Cardiac muscle cell (in vitro differentiated cells and primary cell): ENCODE measurements around the gene TMEM47. TPM values are rescaled to one million over a fixed set of nuclear protein-coding genes. Genes with fewer than 3 reads are reported as not detected.

Experiments
- DNase-seq, 2 donors: peaks; one replicate each; pipeline versions ENCODE4 v3.0.0 to v3.0.0-alpha.2; 2010 to 2017; ENCODE audit warnings: low read depth in 1 of 2, low spot score in 1 of 2
- H3K27ac ChIP-seq: fragments of 200-600 bp; sonication (generic); 2 replicates; pipeline ENCODE4 v1.5.1; 2016
- H3K27me3 ChIP-seq: fragments of 200-600 bp; sonication (generic); 2 replicates; pipeline ENCODE4 v1.6.0; 2016; ENCODE audit warnings: control low read depth
- H3K36me3 ChIP-seq: fragments of 200-600 bp; sonication (generic); 2 replicates; pipeline ENCODE4 v1.5.1; 2016; ENCODE audit warnings: control low read depth
- H3K4me1 ChIP-seq: fragments of 200-600 bp; sonication (generic); 2 replicates; pipeline ENCODE4 v1.8.1; 2017; ENCODE audit warnings: low read depth, mild to moderate bottlenecking, mixed run types
- H3K4me3 ChIP-seq: fragments of 200-600 bp; sonication (generic); 2 replicates; pipeline ENCODE4 v1.5.1; 2016; ENCODE audit warnings: mild to moderate bottlenecking
- H3K9me3 ChIP-seq: fragments of 200-600 bp; sonication (generic); 2 replicates; pipeline ENCODE4 v1.5.1; 2017; ENCODE audit warnings: low read depth, mild to moderate bottlenecking, control low read depth
- polyA plus RNA-seq: library from polyadenylated mRNA; unstranded; fragments of >200 nt; fragmentation: Nextera tagmentation; extraction: Ambion mirVana; gene quantifications from 2 replicates; pipeline ENCODE4 v1.2.1, GENCODE V29; 2016
- total RNA-seq: library from RNA; depleted of rRNA; stranded (reverse); fragments of >200 nt; gene quantifications from 2 replicates; pipeline ENCODE4 v1.2.3, GENCODE V29; 2016
- TF ChIP-seq, protein P1 (sequence below): IDR thresholded peaks from 2 replicates; pipeline ENCODE4 v1.5.1; 2012; ENCODE audit warnings: low read depth, mild to moderate bottlenecking, low read length

Gene TMEM47
- total and polyA plus RNA-seq, 2 experiments from 2014 or later: 33.3 to 52.6 TPM

DNA sequence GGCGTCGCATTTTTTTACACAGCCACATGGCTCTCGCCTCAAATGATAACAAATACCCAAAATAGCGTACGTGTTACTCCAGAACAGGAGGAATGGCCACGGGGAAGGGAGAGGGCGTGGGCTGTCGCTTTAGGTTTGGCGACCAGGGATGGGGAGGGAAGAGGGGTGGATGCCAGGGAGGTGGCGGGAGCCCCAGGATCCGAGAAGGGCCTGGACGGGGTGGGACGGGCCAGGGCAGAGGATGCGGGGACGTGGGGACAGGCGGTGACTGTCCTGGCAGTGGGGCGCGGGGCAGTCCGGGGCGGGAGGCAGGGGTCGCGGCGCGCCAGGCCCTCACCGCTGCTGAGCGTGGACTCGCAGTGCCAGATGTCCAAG, 631 bp downstream of the TMEM47 start:
- Histone ChIP-seq H3K9me3 (no peaks in the 10 kb centered on the region), H3K4me1 (peaks cover 24% of the 10 kb centered on the region), H3K27ac (peak overlapping the region; percentile 72), H3K27me3 (no peaks in the 10 kb centered on the region), H3K4me3 (peak overlapping the region; percentile 77), H3K36me3 (no peaks in the 10 kb centered on the region)
- TF ChIP-seq, protein P1, sequence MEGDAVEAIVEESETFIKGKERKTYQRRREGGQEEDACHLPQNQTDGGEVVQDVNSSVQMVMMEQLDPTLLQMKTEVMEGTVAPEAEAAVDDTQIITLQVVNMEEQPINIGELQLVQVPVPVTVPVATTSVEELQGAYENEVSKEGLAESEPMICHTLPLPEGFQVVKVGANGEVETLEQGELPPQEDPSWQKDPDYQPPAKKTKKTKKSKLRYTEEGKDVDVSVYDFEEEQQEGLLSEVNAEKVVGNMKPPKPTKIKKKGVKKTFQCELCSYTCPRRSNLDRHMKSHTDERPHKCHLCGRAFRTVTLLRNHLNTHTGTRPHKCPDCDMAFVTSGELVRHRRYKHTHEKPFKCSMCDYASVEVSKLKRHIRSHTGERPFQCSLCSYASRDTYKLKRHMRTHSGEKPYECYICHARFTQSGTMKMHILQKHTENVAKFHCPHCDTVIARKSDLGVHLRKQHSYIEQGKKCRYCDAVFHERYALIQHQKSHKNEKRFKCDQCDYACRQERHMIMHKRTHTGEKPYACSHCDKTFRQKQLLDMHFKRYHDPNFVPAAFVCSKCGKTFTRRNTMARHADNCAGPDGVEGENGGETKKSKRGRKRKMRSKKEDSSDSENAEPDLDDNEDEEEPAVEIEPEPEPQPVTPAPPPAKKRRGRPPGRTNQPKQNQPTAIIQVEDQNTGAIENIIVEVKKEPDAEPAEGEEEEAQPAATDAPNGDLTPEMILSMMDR: no peak
- peak in 1 of 2 donors; percentile 20 for DNase-seq

DNA sequence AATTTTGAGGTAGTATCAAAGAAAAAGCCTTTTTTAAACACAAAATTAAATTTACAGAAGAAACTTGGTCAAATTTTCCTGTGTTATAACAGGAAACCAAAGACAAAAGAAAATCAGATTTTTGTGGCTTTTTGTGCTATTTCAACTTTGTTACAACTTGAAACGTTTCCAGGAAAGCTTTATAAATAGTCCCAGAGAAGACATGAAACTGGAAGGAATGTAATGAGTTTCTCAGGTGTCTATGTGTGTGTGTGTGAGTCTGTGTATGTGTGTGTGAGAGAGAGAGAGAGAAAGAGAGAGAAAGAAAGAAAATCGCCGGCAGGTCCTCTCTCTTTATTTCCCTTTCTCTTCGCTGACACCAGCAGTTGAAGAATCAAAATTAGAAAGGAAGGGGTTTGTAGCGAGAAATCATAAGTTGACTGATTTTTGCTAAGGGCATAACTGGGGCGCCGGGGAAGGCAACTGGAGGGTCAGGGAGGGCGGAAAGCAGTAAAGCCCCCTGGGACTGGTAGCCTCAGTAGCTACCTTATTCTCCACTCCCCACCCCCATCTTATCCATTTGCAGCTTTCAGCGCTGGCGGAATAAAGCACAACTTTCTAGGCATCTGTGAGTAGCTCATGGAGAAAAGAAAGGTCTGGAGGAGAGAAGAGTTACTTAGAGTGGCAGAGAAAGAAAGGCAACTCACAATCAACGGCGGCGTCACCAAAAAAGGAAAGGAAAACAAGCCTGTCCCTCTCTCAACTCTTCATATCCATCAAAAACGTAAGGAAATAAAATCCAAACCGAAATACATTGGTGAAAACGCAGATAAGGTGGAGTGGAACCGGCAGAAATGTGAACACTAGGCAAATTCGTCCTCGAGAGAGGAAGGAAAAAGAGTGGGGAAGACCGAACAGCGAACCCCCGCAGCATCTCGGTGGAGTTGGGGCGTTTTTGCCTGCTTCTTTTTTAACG, 1.3 kb downstream of the TMEM47 start:
- DNase-seq: peak; percentile 27 to 39
- TF ChIP-seq, protein P1: no peak

DNA sequence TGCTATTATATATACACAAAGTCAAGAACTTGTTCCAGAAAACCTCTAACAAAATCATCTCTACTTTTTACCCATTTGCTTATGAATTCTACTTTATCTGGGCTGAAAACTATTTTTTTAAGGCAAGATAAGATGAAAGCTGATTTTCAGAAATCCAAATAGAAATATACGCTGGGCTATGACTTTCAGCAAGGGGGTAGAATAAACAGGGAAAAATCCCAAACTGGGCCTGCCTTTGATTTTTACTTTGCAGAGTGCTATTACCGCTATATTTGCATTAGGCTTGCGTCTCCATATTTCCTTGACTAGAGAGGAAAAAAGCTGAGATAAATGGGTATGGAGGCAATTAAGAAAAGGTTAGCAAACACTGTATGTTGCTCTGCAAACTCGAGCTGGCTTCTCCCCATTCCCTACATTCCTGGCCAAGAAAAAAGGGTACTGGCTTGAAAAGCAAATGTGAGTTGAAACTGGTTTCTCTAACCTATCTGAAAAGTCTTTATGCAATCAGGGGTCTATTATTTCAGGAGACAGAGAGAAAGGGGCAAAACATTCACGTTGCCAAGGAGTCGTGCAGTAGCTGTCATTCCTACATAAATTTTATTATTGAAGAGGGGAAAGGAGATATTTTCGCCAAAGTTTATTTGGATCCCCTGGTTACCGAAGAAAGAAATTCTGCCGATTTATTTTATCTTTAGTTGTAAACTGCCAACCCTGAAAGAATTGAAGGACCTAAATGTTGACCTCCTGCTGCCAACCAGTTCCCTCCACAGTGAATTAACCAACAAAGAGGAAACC, 2.2 kb downstream of the TMEM47 start:
- no peaks in the 10 kb centered on the region for H3K36me3 ChIP-seq
- H3K4me1 ChIP-seq: peaks cover 24% of the 10 kb centered on the region
- H3K9me3 ChIP-seq: no peaks in the 10 kb centered on the region
- peak overlapping the region; percentile 86 for H3K27ac ChIP-seq
- TF ChIP-seq, protein P1: no peak
- H3K4me3 ChIP-seq: peak overlapping the region; percentile 77
- DNase-seq: peak; percentile 5 to 28
- no peaks in the 10 kb centered on the region for H3K27me3 ChIP-seq

More for the DNA sequence above, 1.3 kb downstream of the TMEM47 start:
- Histone ChIP-seq H3K9me3 (no peaks in the 10 kb centered on the region), H3K27me3 (no peaks in the 10 kb centered on the region), H3K27ac (peak overlapping the region; percentile 86), H3K4me1 (peaks cover 24% of the 10 kb centered on the region), H3K36me3 (no peaks in the 10 kb centered on the region), H3K4me3 (peak overlapping the region; percentile 77)

DNA sequence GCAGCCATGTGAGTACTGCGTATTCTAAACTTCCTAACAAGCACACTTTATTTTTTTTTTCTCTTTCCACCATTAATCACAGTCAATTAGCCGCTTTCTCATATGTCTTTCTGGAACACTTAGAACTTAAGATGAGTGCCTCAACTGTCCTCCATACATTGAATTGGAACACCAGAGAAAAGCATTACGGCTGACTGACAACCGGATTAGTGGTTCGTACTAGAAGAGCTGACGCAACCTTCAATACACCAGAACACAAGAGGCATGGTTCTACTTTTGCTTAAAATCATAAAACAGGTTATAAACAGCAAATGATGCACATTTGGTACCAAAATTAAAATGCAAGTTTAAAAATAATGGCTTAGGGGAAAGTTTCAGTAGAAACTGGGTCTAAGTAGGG, 3.3 kb downstream of the TMEM47 start:
- Histone ChIP-seq H3K4me3 (peak overlapping the region; percentile 77), H3K27ac (peak overlapping the region; percentile 86), H3K27me3 (no peaks in the 10 kb centered on the region), H3K9me3 (no peaks in the 10 kb centered on the region), H3K36me3 (no peaks in the 10 kb centered on the region), H3K4me1 (peaks cover 24% of the 10 kb centered on the region)
- TF ChIP-seq, protein P1: no peak
- peak in 1 of 2 donors; percentile 9 for DNase-seq

DNA sequence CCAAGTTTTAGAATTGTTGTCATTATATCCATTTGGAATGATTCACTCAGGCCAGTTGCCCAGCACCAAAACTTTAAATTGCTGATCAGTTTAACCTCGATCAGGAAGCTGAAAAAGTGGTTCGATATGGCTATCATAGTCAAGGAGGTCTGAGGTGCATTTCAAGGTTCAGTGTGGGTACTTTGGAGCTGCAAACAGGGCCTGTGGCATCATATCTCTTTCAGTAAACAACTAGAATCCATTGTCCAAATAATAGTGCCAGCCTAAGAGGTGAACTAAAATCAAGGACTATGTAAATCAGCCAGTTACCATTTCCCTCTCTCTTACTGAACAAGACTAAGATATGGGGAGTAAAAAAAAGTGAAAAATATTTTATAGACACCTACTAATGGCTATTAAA, 14.2 kb downstream of the TMEM47 start:
- no peaks in the 10 kb centered on the region for H3K27me3 ChIP-seq
- peaks cover 2% of the 10 kb centered on the region for H3K36me3 ChIP-seq
- no peak overlapping the region for H3K4me3 ChIP-seq
- TF ChIP-seq, protein P1: no peak
- no peaks in the 10 kb centered on the region for H3K4me1 ChIP-seq
- DNase-seq: no peak
- H3K27ac ChIP-seq: no peak overlapping the region
- no peaks in the 10 kb centered on the region for H3K9me3 ChIP-seq
